ENCODE data around the gene MRPL36.

Gene MRPL36

DNA sequence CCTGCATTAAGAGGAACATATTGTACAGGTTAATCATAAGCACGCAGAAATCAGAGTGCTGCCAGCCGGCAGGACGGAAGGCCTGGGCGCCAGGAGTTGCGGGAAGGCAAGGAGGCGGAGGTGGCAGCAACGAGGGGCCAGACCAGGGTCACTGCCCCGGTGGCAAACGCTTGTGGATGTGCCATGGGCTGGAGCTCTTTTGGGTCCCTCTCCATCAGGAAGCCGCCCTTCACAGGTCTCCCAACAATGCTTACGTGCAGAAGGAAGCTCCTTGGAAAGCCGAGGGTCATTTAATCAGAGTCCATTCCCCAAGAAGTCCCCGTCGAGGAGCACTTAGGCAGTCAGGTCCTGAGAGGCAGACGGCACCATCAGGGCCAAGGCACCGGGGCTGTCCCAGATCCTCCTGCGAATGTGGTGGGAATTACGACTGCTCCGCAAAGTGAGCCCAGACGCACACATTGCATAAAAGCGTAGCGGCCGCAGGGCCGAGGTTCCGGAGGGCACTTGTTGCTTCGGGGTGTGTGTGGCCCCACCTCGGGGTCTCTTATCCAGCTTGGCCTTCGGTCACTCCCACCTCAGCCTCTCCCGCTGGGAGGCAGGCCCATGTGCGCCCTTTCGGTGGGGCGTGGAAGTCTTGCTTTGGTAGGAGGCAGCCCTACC lies 20.5 kb downstream of the MRPL36 start:
- TF ChIP-seq CTCF (conservative IDR thresholded peaks at IDR 0.05; ENCODE audit: low read depth, low read length), result no peak
- DNase-seq (ENCODE audit: low read depth), result no peak
- no peak overlapping the region for H3K4me3 ChIP-seq (ENCODE audit: low read depth, low read length)

DNA sequence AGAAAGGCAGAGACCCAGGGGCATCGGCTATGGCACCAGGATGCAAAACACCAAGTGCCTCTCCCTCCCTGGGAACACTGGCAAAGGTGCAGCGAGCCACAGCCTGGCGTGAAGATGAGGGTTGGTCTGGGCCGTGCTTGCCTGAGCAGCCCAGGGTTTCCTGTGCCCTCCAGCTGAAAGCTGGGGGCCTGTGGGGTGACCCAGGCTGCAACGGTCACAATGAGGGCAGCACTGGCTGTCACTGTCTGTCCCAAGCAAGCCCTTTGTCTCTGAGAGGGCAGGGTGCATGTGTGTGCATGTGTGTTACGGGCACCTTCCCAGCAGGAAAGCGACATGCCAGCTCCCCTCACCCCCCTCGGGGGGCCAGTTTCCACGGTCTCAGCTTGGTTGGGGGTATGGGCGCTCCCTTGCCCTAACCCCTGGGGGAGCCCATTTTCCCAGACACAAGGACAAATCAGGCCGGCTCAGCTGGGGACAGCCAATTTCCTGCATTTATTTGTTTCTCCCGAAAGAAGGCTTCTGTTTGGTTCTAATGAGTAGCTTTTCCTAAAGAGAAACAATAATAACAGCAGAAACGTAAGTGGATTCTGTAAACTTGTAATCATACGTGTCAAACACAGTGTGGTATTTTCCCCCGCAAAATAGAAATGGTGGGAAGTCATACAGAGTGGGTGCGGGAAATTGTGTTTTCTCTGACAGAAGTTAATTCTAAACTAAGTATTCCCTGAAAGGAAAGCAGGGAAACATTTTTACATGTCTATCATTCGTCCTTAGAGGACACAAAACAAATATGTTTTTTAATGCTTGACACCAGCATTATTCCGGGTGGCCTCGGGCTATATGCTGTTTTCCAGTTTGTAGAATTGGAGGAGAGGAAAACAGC lies 21.3 kb downstream of the MRPL36 start:
- DNase-seq (ENCODE audit: low read depth), result no peak
- no peak for TF ChIP-seq CTCF (conservative IDR thresholded peaks at IDR 0.05; ENCODE audit: low read depth, low read length)
- no peak overlapping the region for H3K4me3 ChIP-seq (ENCODE audit: low read depth, low read length)

GRCh38 chr5:1777281-1778137 lies 22.1 kb downstream of the MRPL36 start:
- H3K4me3 ChIP-seq (ENCODE audit: low read depth, low read length), result no peak overlapping the region
- no peak for DNase-seq (ENCODE audit: low read depth)
- no peak for TF ChIP-seq CTCF (conservative IDR thresholded peaks at IDR 0.05; ENCODE audit: low read depth, low read length)

GRCh38 chr5:1776831-1777230 lies 22.8 kb downstream of the MRPL36 start:
- no peak overlapping the region for H3K4me3 ChIP-seq (ENCODE audit: low read depth, low read length)
- TF ChIP-seq CTCF (conservative IDR thresholded peaks at IDR 0.05; ENCODE audit: low read depth, low read length), result no peak
- no peak for DNase-seq (ENCODE audit: low read depth)

- no peak overlapping the region for H3K4me3 ChIP-seq (ENCODE audit: low read depth, low read length)
- peak; percentile 82 for DNase-seq (ENCODE audit: low read depth)
- peak; percentile 84 for TF ChIP-seq CTCF (conservative IDR thresholded peaks at IDR 0.05; ENCODE audit: low read depth, low read length)
Measured at GRCh38 chr5:1772634-1773033, 27.0 kb downstream of the MRPL36 start.

- DNase-seq (ENCODE audit: low read depth), result no peak
- H3K4me3 ChIP-seq (ENCODE audit: low read depth, low read length), result no peak overlapping the region
- no peak for TF ChIP-seq CTCF (conservative IDR thresholded peaks at IDR 0.05; ENCODE audit: low read depth, low read length)
Measured at GRCh38 chr5:1771149-1772065, 28.2 kb downstream of the MRPL36 start.
